HL-60 (cell line): ENCODE measurements around the gene APOE.
"Not testable (repeated sequence)": the region's sequence is repeated elsewhere in the genome, so short reads cannot be mapped to it uniquely, and the experiment has no call there.

Experiments
- CTCF ChIP-seq: IDR thresholded peaks from one replicate; pipeline ENCODE4 v1.5.1; 2011; ENCODE audit warnings: low read length, control low read depth, inconsistent platforms; ENCODE audit not compliant: insufficient read depth
- GABPA ChIP-seq: IDR thresholded peaks from 2 replicates; pipeline ENCODE4 v1.6.1; 2012; ENCODE audit warnings: low read depth

DNA sequence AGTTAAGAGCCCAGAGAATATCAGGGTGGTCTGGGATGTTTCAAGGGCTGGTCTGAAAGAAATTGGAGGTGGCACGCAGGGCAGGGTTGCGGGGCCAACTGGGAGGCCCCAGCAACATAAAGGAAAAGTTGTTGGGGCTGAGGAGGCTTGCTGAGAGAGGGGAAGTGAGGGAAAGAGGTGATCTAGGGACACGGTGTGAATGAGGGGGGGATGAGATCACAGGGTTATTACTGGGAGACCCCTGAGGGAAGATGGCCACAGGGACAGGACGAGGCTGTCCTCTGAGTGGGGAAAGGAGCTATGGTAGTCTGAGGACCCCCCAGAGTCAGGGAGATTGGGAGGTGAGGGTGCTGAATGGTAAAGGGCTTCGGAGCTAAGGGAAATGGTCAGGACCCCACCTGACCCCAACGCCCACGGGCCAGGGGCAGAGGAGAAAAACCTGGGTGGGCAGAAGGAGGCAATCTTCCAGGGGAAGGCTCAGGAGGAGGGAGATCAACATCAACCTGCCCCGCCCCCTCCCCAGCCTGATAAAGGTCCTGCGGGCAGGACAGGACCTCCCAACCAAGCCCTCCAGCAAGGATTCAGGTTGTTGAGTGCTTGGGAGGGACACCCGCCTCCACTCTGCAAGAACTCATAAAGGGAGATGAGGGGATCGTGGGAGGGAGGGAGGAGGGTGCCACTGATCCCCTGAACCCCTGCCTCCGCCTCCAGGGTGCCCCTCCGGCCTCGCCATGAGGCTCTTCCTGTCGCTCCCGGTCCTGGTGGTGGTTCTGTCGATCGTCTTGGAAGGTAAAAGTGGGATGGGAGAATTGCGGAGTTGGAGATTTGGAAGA lies 20.9 kb downstream of the APOE start:
- not testable (repeated sequence) for TF ChIP-seq CTCF, GABPA
